ENCODE results near the gene CCDC191.

The CCDC191 gene

DNA sequence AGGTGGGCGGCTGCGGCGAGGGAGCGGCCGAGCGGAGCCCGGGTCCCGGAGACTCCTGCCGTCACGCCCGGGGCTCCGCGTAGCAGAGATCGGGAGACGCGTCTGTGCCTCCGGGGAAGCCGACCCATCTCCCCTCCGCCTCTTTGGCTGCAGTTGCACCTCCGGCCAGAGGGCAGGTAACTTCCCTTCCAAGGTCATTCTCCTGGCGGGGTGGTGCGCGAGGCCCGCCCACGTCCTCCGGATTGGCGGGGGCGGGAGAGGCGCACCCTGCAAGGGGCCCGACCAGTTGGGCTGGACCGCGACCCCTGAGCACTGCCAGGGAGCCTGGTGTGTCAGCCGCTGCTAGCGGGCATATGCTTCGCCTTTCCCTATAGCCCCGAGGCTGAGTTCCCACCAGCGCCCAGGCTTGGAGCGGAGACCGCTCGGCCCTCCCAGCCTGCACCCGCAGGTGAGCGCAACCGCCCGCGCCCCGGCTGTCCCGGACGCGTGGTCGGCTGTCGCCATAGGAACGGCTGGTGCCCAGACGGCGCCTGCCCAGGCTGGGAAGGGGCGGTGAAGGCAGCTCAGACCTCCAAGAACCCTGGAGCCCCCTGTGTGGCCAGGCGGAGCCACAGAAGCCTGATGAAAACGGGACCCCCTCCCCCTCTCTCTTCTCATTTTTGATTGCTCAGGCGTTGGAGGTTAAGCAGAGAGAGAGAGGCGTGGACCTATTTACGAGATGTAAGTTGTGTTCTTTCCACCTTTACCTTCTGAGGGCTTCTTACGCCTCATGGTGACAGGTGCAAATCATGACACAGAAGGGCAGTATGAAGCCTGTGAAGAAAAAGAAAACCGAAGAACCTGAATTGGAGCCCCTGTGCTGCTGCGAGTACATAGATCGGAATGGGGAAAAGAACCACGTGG is 108.1 kb downstream of the CCDC191 start (continued):
- TF ChIP-seq ZNF510 (tag by site-specific recombination; IDR thresholded peaks at IDR 0.05; ENCODE audit: insufficient replicate concordance) (no peak), ZNF292 (tag by site-specific recombination; IDR thresholded peaks at IDR 0.05; ENCODE audit: borderline replicate concordance, low read depth) (no peak), ZNF19 (tag by site-specific recombination; IDR thresholded peaks at IDR 0.05; ENCODE audit: low read depth) (no peak), ZNF530 (tag by site-specific recombination; IDR thresholded peaks at IDR 0.05; ENCODE audit: low read depth) (no peak), ZNF157 (tag by site-specific recombination; IDR thresholded peaks at IDR 0.05) (no peak), EGR2 (tag by site-specific recombination; IDR thresholded peaks at IDR 0.05; ENCODE audit: low read depth) (peak; percentile 79), ZNF138 (tag by site-specific recombination; IDR thresholded peaks at IDR 0.05; ENCODE audit: borderline replicate concordance) (no peak), ZNF785 (tag by site-specific recombination; IDR thresholded peaks at IDR 0.05) (no peak), ZNF48 (tag by site-specific recombination; IDR thresholded peaks at IDR 0.05) (no peak), ZNF335 (tag by site-specific recombination; conservative IDR thresholded peaks at IDR 0.05) (peak; percentile 95), ZNF776 (tag by site-specific recombination; IDR thresholded peaks at IDR 0.05; ENCODE audit: borderline replicate concordance) (no peak), MYNN (tag by site-specific recombination; IDR thresholded peaks at IDR 0.05; ENCODE audit: borderline replicate concordance) (no peak), ZNF529 (tag by site-specific recombination; IDR thresholded peaks at IDR 0.05; ENCODE audit: insufficient replicate concordance) (no peak)
- TF ChIP-seq, protein P1, sequence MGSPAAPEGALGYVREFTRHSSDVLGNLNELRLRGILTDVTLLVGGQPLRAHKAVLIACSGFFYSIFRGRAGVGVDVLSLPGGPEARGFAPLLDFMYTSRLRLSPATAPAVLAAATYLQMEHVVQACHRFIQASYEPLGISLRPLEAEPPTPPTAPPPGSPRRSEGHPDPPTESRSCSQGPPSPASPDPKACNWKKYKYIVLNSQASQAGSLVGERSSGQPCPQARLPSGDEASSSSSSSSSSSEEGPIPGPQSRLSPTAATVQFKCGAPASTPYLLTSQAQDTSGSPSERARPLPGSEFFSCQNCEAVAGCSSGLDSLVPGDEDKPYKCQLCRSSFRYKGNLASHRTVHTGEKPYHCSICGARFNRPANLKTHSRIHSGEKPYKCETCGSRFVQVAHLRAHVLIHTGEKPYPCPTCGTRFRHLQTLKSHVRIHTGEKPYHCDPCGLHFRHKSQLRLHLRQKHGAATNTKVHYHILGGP (tag by site-specific recombination; IDR thresholded peaks at IDR 0.05): no peak
- TF ChIP-seq, protein P2, sequence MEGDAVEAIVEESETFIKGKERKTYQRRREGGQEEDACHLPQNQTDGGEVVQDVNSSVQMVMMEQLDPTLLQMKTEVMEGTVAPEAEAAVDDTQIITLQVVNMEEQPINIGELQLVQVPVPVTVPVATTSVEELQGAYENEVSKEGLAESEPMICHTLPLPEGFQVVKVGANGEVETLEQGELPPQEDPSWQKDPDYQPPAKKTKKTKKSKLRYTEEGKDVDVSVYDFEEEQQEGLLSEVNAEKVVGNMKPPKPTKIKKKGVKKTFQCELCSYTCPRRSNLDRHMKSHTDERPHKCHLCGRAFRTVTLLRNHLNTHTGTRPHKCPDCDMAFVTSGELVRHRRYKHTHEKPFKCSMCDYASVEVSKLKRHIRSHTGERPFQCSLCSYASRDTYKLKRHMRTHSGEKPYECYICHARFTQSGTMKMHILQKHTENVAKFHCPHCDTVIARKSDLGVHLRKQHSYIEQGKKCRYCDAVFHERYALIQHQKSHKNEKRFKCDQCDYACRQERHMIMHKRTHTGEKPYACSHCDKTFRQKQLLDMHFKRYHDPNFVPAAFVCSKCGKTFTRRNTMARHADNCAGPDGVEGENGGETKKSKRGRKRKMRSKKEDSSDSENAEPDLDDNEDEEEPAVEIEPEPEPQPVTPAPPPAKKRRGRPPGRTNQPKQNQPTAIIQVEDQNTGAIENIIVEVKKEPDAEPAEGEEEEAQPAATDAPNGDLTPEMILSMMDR (tag by site-specific recombination; IDR thresholded peaks at IDR 0.05): no peak
- TF ChIP-seq, protein P3, sequence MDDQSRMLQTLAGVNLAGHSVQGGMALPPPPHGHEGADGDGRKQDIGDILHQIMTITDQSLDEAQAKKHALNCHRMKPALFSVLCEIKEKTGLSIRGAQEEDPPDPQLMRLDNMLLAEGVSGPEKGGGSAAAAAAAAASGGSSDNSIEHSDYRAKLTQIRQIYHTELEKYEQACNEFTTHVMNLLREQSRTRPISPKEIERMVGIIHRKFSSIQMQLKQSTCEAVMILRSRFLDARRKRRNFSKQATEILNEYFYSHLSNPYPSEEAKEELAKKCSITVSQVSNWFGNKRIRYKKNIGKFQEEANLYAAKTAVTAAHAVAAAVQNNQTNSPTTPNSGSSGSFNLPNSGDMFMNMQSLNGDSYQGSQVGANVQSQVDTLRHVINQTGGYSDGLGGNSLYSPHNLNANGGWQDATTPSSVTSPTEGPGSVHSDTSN (CRISPR knock-in tag; IDR thresholded peaks at IDR 0.05): no peak
- TF ChIP-seq, protein P4, sequence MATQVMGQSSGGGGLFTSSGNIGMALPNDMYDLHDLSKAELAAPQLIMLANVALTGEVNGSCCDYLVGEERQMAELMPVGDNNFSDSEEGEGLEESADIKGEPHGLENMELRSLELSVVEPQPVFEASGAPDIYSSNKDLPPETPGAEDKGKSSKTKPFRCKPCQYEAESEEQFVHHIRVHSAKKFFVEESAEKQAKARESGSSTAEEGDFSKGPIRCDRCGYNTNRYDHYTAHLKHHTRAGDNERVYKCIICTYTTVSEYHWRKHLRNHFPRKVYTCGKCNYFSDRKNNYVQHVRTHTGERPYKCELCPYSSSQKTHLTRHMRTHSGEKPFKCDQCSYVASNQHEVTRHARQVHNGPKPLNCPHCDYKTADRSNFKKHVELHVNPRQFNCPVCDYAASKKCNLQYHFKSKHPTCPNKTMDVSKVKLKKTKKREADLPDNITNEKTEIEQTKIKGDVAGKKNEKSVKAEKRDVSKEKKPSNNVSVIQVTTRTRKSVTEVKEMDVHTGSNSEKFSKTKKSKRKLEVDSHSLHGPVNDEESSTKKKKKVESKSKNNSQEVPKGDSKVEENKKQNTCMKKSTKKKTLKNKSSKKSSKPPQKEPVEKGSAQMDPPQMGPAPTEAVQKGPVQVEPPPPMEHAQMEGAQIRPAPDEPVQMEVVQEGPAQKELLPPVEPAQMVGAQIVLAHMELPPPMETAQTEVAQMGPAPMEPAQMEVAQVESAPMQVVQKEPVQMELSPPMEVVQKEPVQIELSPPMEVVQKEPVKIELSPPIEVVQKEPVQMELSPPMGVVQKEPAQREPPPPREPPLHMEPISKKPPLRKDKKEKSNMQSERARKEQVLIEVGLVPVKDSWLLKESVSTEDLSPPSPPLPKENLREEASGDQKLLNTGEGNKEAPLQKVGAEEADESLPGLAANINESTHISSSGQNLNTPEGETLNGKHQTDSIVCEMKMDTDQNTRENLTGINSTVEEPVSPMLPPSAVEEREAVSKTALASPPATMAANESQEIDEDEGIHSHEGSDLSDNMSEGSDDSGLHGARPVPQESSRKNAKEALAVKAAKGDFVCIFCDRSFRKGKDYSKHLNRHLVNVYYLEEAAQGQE (tag by site-specific recombination; IDR thresholded peaks at IDR 0.05): no peak
- TF ChIP-seq, protein P5, sequence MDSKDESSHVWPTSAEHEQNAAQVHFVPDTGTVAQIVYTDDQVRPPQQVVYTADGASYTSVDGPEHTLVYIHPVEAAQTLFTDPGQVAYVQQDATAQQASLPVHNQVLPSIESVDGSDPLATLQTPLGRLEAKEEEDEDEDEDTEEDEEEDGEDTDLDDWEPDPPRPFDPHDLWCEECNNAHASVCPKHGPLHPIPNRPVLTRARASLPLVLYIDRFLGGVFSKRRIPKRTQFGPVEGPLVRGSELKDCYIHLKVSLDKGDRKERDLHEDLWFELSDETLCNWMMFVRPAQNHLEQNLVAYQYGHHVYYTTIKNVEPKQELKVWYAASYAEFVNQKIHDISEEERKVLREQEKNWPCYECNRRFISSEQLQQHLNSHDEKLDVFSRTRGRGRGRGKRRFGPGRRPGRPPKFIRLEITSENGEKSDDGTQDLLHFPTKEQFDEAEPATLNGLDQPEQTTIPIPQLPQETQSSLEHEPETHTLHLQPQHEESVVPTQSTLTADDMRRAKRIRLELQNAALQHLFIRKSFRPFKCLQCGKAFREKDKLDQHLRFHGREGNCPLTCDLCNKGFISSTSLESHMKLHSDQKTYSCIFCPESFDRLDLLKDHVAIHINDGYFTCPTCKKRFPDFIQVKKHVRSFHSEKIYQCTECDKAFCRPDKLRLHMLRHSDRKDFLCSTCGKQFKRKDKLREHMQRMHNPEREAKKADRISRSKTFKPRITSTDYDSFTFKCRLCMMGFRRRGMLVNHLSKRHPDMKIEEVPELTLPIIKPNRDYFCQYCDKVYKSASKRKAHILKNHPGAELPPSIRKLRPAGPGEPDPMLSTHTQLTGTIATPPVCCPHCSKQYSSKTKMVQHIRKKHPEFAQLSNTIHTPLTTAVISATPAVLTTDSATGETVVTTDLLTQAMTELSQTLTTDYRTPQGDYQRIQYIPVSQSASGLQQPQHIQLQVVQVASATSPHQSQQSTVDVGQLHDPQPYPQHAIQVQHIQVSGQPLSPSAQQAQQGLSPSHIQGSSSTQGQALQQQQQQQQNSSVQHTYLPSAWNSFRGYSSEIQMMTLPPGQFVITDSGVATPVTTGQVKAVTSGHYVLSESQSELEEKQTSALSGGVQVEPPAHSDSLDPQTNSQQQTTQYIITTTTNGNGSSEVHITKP (tag by site-specific recombination; IDR thresholded peaks at IDR 0.05): peak; percentile 94
- TF ChIP-seq, protein P6, sequence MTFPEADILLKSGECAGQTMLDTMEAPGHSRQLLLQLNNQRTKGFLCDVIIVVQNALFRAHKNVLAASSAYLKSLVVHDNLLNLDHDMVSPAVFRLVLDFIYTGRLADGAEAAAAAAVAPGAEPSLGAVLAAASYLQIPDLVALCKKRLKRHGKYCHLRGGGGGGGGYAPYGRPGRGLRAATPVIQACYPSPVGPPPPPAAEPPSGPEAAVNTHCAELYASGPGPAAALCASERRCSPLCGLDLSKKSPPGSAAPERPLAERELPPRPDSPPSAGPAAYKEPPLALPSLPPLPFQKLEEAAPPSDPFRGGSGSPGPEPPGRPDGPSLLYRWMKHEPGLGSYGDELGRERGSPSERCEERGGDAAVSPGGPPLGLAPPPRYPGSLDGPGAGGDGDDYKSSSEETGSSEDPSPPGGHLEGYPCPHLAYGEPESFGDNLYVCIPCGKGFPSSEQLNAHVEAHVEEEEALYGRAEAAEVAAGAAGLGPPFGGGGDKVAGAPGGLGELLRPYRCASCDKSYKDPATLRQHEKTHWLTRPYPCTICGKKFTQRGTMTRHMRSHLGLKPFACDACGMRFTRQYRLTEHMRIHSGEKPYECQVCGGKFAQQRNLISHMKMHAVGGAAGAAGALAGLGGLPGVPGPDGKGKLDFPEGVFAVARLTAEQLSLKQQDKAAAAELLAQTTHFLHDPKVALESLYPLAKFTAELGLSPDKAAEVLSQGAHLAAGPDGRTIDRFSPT (tag by site-specific recombination; IDR thresholded peaks at IDR 0.05): no peak
